HepG2 (cell line): ENCODE data around the gene GPR137. TPM values are rescaled to one million over a fixed set of nuclear protein-coding genes. Genes with fewer than 3 reads are reported as not detected.

Source experiments
- CEBPG ChIP-seq: IDR thresholded peaks from 2 replicates; pipeline ENCODE4 v1.6.1; 2016
- FOXK1 ChIP-seq: sonication (generic); formaldehyde crosslinking; IDR thresholded peaks from 2 replicates; pipeline ENCODE4 v1.4.0; 2020; ENCODE audit warnings: low read depth, missing genetic modification reagents, borderline replicate concordance
- HNRNPK ChIP-seq: fragments of 200-400 bp; formaldehyde crosslinking; IDR thresholded peaks from 2 replicates; pipeline ENCODE4 v1.6.1; 2018; ENCODE audit warnings: low read length, low read depth, moderate library complexity, mild to moderate bottlenecking; ENCODE audit not compliant: poor library complexity, severe bottlenecking
- HNRNPLL ChIP-seq: fragments of 200-400 bp; formaldehyde crosslinking; IDR thresholded peaks from 2 replicates; pipeline ENCODE4 v1.6.1; 2017; ENCODE audit warnings: mild to moderate bottlenecking, low read depth, low read length; ENCODE audit not compliant: poor library complexity, severe bottlenecking
- NFYB ChIP-seq: sonication (generic); formaldehyde crosslinking; IDR thresholded peaks from 2 replicates; pipeline ENCODE4 v1.4.0; 2020; ENCODE audit warnings: missing genetic modification reagents
- RBFOX2 ChIP-seq: fragments of 200-400 bp; formaldehyde crosslinking; IDR thresholded peaks from 2 replicates; pipeline ENCODE4 v1.6.1; 2017; ENCODE audit warnings: low read depth, mild to moderate bottlenecking, low read length
- RBM39 ChIP-seq: fragments of 200-400 bp; formaldehyde crosslinking; IDR thresholded peaks from one replicate; pipeline ENCODE4 v1.6.1; 2018; ENCODE audit warnings: antibody characterized with exemption, mild to moderate bottlenecking, low read depth, low read length; ENCODE audit not compliant: poor library complexity, severe bottlenecking
- SAP130 ChIP-seq: IDR thresholded peaks from 2 replicates; pipeline ENCODE4 v1.6.1; 2016; ENCODE audit warnings: low read depth
- SOX5 ChIP-seq: IDR thresholded peaks from 2 replicates; pipeline ENCODE4 v1.6.1; 2016; ENCODE audit warnings: borderline replicate concordance
- STAT5B ChIP-seq: sonication (generic); formaldehyde crosslinking; IDR thresholded peaks from 2 replicates; pipeline ENCODE4 v1.4.0; 2020; ENCODE audit warnings: missing genetic modification reagents
- TAF1 ChIP-seq: sonication (generic); formaldehyde crosslinking; IDR thresholded peaks from 2 replicates; pipeline ENCODE4 v1.4.0; 2020; ENCODE audit warnings: missing genetic modification reagents
- ZFY ChIP-seq: sonication (generic); formaldehyde crosslinking; IDR thresholded peaks from 2 replicates; pipeline ENCODE4 v1.4.0; 2020; ENCODE audit warnings: missing genetic modification reagents
- polyA plus RNA-seq, 8 experiments: library from polyadenylated mRNA; depleted of rRNA in 3 of 8; stranded (reverse) in 7 of 8; unstranded in 1 of 8; fragments of >200 nt; fragmentation: Illumina TruSeq in 4 of 8; extraction: Trizol in 4 of 8; gene quantifications; 2 replicates each; pipeline versions ENCODE4 v1.2.1 to v1.2.3, GENCODE V29; 2011 to 2016; ENCODE audit warnings: low read depth in 4 of 8, missing spikeins in 1 of 8, mixed read lengths in 1 of 8; ENCODE audit not compliant: insufficient read depth in 1 of 8
- total RNA-seq, 5 experiments: library from RNA; depleted of rRNA; stranded (reverse); fragments of >200 nt; fragmentation: Illumina TruSeq; extraction: Trizol; gene quantifications; 2 replicates each; pipeline ENCODE4 v1.2.3, GENCODE V29; 2016; ENCODE audit warnings: low read depth in 1 of 5
- TF ChIP-seq, protein P1 (sequence below): sonication (generic); formaldehyde crosslinking; IDR thresholded peaks from 2 replicates; pipeline ENCODE4 v1.5.0; 2020; ENCODE audit warnings: missing genetic modification reagents

Gene GPR137
- total and polyA plus RNA-seq, 2 of the 13 experiments (the other 11 are each of a cell fraction or from before 2014, with no cell fraction given) = 8.5 to 13.2 TPM

DNA sequence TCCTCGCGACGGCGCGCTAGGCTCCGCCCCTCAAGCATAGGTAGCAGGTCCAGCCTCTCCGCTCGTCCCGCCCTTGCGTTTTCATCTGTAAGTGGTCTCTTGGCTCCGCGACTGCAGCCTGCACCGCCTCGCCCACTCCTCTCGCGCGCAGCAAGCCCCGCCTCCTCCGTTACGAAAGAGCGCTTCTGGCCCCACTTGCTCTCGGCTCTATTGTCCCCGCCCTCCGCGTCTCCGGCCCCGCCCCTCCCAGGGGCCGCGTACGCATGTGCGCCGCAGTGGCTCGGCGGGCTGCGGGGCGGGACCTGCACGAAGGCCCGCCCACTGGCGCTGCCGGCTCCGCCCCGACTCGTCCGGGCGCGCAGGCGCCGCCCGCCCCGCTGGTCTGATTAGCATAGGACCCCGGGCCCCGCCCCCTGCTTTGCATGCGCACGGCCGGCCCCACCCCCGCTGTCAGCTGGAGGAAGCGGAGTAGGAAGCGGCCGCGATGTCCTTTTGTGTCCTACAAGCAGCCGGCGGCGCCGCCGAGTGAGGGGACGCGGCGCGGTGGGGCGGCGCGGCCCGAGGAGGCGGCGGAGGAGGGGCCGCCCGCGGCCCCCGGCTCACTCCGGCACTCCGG is 19.5 kb downstream of the GPR137 start, which contains the start of gene ESRRA (continued):
- TF ChIP-seq ZFY (CRISPR knock-in tag) = peak; percentile 2; the same call in 1 of the 2 replicates
- peak; percentile 81 for TF ChIP-seq CEBPG (CRISPR knock-in tag)
- TF ChIP-seq, protein P1, sequence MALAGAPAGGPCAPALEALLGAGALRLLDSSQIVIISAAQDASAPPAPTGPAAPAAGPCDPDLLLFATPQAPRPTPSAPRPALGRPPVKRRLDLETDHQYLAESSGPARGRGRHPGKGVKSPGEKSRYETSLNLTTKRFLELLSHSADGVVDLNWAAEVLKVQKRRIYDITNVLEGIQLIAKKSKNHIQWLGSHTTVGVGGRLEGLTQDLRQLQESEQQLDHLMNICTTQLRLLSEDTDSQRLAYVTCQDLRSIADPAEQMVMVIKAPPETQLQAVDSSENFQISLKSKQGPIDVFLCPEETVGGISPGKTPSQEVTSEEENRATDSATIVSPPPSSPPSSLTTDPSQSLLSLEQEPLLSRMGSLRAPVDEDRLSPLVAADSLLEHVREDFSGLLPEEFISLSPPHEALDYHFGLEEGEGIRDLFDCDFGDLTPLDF (CRISPR knock-in tag) = peak; percentile 44; the same call in 1 of the 2 replicates
- no peak for TF ChIP-seq STAT5B
- peak; percentile 84 for TF ChIP-seq HNRNPLL
- peak; percentile 44; the same call in 1 of the 2 replicates for TF ChIP-seq SOX5
- peak; percentile 91 for TF ChIP-seq SAP130 (CRISPR knock-in tag)
- peak; percentile 43 for TF ChIP-seq RBFOX2
- TF ChIP-seq TAF1 = 0 out of 2 replicates have a peak, but pooled peaks have one; percentile 29
- peak; percentile 41; the same call in 1 of the 2 replicates for TF ChIP-seq NFYB (CRISPR knock-in tag)
- TF ChIP-seq FOXK1 = peak; percentile 17; the same call in 1 of the 2 replicates
- peak; percentile 85 for TF ChIP-seq HNRNPK
- peak; percentile 6 for TF ChIP-seq RBM39
